K562 (cell line): ENCODE data around the gene POLN. TPM values are rescaled to one million over a fixed set of nuclear protein-coding genes. Genes with fewer than 3 reads are reported as not detected.

Source experiments
- ATAC-seq: fragments of 200-7000 bp; cut with Tn5 transposase; 3 replicates; pipeline ENCODE4 v1.9.1; 2020; ENCODE audit warnings: moderate library complexity
- BruUV-seq: library from RNA; stranded (reverse); fragments of 400-500 nt; replicated peaks from 2 replicates; lab custom pipeline; 2021; lab: Mats Ljungman, UMichigan
- CTCF ChIA-PET: fragments of 300-600 bp; formaldehyde crosslinking; extraction: SDS; loops from one replicate; lab custom pipeline; 2021; ENCODE audit warnings: low intra/inter-chr PET ratio; lab: Yijun Ruan, JAX
- POLR2A ChIA-PET: fragments of 300-600, 350-650 bp; sonication (Branson Sonifier 250); formaldehyde crosslinking; extraction: SDS; loops from one replicate; lab custom pipeline; 2021; ENCODE audit warnings: antibody characterized with exemption, inconsistent platforms; lab: Yijun Ruan, JAX
- DNase-seq, 4 experiments: peaks; one replicate each; pipeline versions ENCODE4 v3.0.0 to v3.0.0-alpha.2; 2011 to 2018; ENCODE audit warnings: low spot score in 3 of 4, mixed read lengths in 3 of 4; ENCODE audit errors: extremely low read depth in 1 of 4
- FAIRE-seq: peaks from 2 replicates; lab custom pipeline; 2011; peaks lifted over from hg19 to GRCh38; lab: Jason Lieb, UNC
- H2AFZ ChIP-seq: 2 replicates; pipeline ENCODE4 v1.6.0; 2011; ENCODE audit warnings: low read depth, low read length, control low read depth, inconsistent platforms
- H3K27ac ChIP-seq: fragments of 200-600 bp; 3 replicates; pipeline ENCODE4 v1.8.0; 2011; ENCODE audit warnings: low read depth, mild to moderate bottlenecking, control low read depth, inconsistent platforms, low read length, moderate library complexity, mixed read lengths; ENCODE audit errors: extremely low read depth
- H3K27me3 ChIP-seq, 2 experiments: fragments of 300-600 bp in 1 of 2; 2 replicates in 1 of 2; 3 replicates in 1 of 2; pipeline versions ENCODE4 v1.6.0 to v1.8.0; 2011; ENCODE audit warnings: inconsistent platforms in 2 of 2, low read length in 2 of 2, mild to moderate bottlenecking in 1 of 2, mixed read lengths in 1 of 2, moderate library complexity in 1 of 2; ENCODE audit not compliant: control insufficient read depth in 2 of 2, insufficient read depth in 2 of 2
- H3K36me3 ChIP-seq: fragments of 300-600 bp; 3 replicates; pipeline ENCODE4 v1.8.0; 2011; ENCODE audit warnings: mild to moderate bottlenecking, low read length, inconsistent platforms; ENCODE audit not compliant: control insufficient read depth, insufficient read depth
- H3K4me1 ChIP-seq, 2 experiments: fragments of 200-600 bp in 1 of 2; replicated peaks in 1 of 2; 2 replicates in 1 of 2; 3 replicates in 1 of 2; pipeline versions ENCODE4 v1.5.1 to v1.8.0; 2011; ENCODE audit warnings: inconsistent platforms in 2 of 2, low read length in 2 of 2, mild to moderate bottlenecking in 1 of 2, mixed read lengths in 1 of 2, moderate library complexity in 1 of 2; ENCODE audit not compliant: control insufficient read depth in 2 of 2, insufficient read depth in 2 of 2
- H3K4me2 ChIP-seq: 2 replicates; pipeline ENCODE4 v1.6.1; 2011; ENCODE audit warnings: low read length, control low read depth, inconsistent platforms, mixed read lengths; ENCODE audit not compliant: insufficient read depth
- H3K4me3 ChIP-seq: fragments of 200-600 bp; sonication (generic), shearing (Covaris generic); 2 replicates; pipeline ENCODE4 v1.5.1; 2016; ENCODE audit warnings: control low read depth, inconsistent platforms
- H3K79me2 ChIP-seq: fragments of 200-600 bp; 3 replicates; pipeline ENCODE4 v1.8.0; 2011; ENCODE audit warnings: low read length, inconsistent platforms; ENCODE audit not compliant: control insufficient read depth, insufficient read depth
- H3K9ac ChIP-seq, 2 experiments: 2 replicates each; pipeline versions ENCODE4 v1.6.0 to v1.6.1; 2011; ENCODE audit warnings: low read depth in 2 of 2, low read length in 2 of 2, control low read depth in 1 of 2, inconsistent platforms in 1 of 2, mild to moderate bottlenecking in 1 of 2, mixed read lengths in 1 of 2; ENCODE audit not compliant: insufficient read depth in 1 of 2
- H3K9me1 ChIP-seq: one replicate; pipeline ENCODE4 v1.6.0; 2011; ENCODE audit warnings: inconsistent platforms, mild to moderate bottlenecking, low read length, moderate library complexity; ENCODE audit not compliant: control insufficient read depth, insufficient read depth
- H3K9me3 ChIP-seq: replicated peaks from 2 replicates; pipeline ENCODE4 v1.5.1; 2011; ENCODE audit warnings: low read depth, low read length, inconsistent platforms; ENCODE audit not compliant: control insufficient read depth, insufficient read depth
- H4K20me1 ChIP-seq: replicated peaks from 2 replicates; pipeline ENCODE4 v1.6.1; 2011; ENCODE audit warnings: low read length, inconsistent platforms, mixed read lengths; ENCODE audit not compliant: control insufficient read depth, insufficient read depth
- ETV5 ChIP-seq: sonication (generic); formaldehyde crosslinking; IDR thresholded peaks from 2 replicates; pipeline ENCODE4 v1.4.0; 2020; ENCODE audit warnings: low read depth, mild to moderate bottlenecking, missing genetic modification reagents
- FOXP1 ChIP-seq: sonication (generic); formaldehyde crosslinking; IDR thresholded peaks from 2 replicates; pipeline ENCODE4 v1.8.0; 2022; ENCODE audit warnings: mild to moderate bottlenecking, missing genetic modification reagents
- HDAC2 ChIP-seq: fragments of 450-650 bp; IDR thresholded peaks from 2 replicates; pipeline ENCODE4 v1.6.1; 2016; ENCODE audit warnings: mild to moderate bottlenecking
- HMGN3 ChIP-seq: IDR thresholded peaks from 2 replicates; pipeline ENCODE4 v1.6.1; 2011; ENCODE audit warnings: borderline replicate concordance, low read depth, mild to moderate bottlenecking, mixed read lengths, low read length; ENCODE audit not compliant: insufficient read length; ENCODE audit errors: extremely low read depth
- NR2C1 ChIP-seq, 2 experiments: fragments of 450-650 bp; IDR thresholded peaks; 2 replicates each; pipeline ENCODE4 v1.6.1; 2017; ENCODE audit warnings: mild to moderate bottlenecking in 2 of 2, antibody characterized with exemption in 1 of 2, inconsistent platforms in 1 of 2, missing compliant biosample characterization in 1 of 2, missing genetic modification characterization in 1 of 2
- ZBTB33 ChIP-seq: sonication (generic); formaldehyde crosslinking; IDR thresholded peaks from 2 replicates; pipeline ENCODE4 v1.8.1; 2023; ENCODE audit warnings: mild to moderate bottlenecking, missing genetic modification reagents
- WGBS: fragments of 100-300 bp; shearing (Covaris generic); methylation state at CpG from one replicate; pipeline ENCODE4 v1.1.6; 2016; ENCODE audit warnings: low coverage, mixed read lengths; ENCODE audit not compliant: insufficient coverage; ENCODE audit errors: missing lambda C conversion rate; 5-methylcytosine and 5-hydroxymethylcytosine counted together
- in situ Hi-C: fragments of 300-500 bp; cut with MboI; formaldehyde crosslinking; loops from 4 replicates; pipeline ENCODE4 v1.15.0; 2018; ENCODE audit warnings: inconsistent platforms, mixed read lengths
- intact Hi-C: fragments of 100-400 bp; cut with micrococcal nuclease; formaldehyde crosslinking; loops from 2 replicates; pipeline ENCODE4 v1.14.2; 2022
- polyA plus RNA-seq, 8 experiments: library from polyadenylated mRNA; depleted of rRNA in 4 of 8; stranded (reverse) in 5 of 8; unstranded in 3 of 8; fragments of >200 nt; fragmentation: Nextera tagmentation in 2 of 8; fragmentation: Illumina TruSeq in 1 of 8; extraction: Ambion mirVana in 2 of 8; extraction: Trizol in 1 of 8; gene quantifications; 2 replicates each; pipeline versions ENCODE4 v1.2.1 to v1.2.3, GENCODE V29; 2011 to 2014; ENCODE audit warnings: inconsistent platforms in 1 of 8, missing spikeins in 1 of 8
- total RNA-seq, 7 experiments: library from RNA; depleted of rRNA in 6 of 7; stranded (reverse); fragments of >200 nt in 6 of 7; fragmentation: Illumina TruSeq in 2 of 7; extraction: Trizol in 2 of 7; gene quantifications; 2 replicates each; pipeline versions ENCODE4 v1.2.1 to v1.2.3, GENCODE V29; 2011 to 2021; ENCODE audit warnings: low replicate concordance in 1 of 7
- TF ChIP-seq, protein P1 (sequence below): sonication (generic); formaldehyde crosslinking; IDR thresholded peaks from 2 replicates; pipeline ENCODE4 v1.4.0; 2020; ENCODE audit warnings: mild to moderate bottlenecking, missing genetic modification reagents

POLN gene
- total and polyA plus RNA-seq, 9 of the 15 experiments (the other 6 are each of a cell fraction or from before 2014, with no cell fraction given): 0.08 to 0.91 (median 0.32) TPM

- no peaks in the 10 kb centered on the region for H3K27me3 ChIP-seq
- CTCF ChIA-PET: no interaction called here
- no peak overlapping the region for H3K4me3 ChIP-seq
- no peak overlapping the region for H3K27ac ChIP-seq
- peaks cover 2 to 70% of the 10 kb centered on the region in 2 experiments; a peak in 3 of 5 replicates for H3K4me1 ChIP-seq
- POLR2A ChIA-PET: interaction anchor here (0.6 to 1.9 kb wide), 5 partner anchors 9 to 408 kb away, joined by 3 to 9 read pairs (median 3); partner anchors contain the start of gene RNF4
- no peak for DNase-seq
- BruUV-seq: TSS peak; percentile 35
- H3K9me3 ChIP-seq: no peaks in the 10 kb centered on the region
- no peaks in the 10 kb centered on the region for H3K79me2 ChIP-seq
- no peaks in the 10 kb centered on the region for H4K20me1 ChIP-seq
- in situ Hi-C loops (no loop called here), intact Hi-C loops (no loop called here)
- H3K9me1 ChIP-seq: no peaks in the 10 kb centered on the region
- WGBS: 79% methylated on average over 22 of the region's 42 CpGs
- no peak for FAIRE-seq
- no peak for ATAC-seq
- no peak overlapping the region for H2AFZ ChIP-seq
- no peak overlapping the region for H3K4me2 ChIP-seq
- peaks cover 3% of the 10 kb centered on the region; the same call in 1 of the 3 replicates for H3K36me3 ChIP-seq
- H3K9ac ChIP-seq: peak overlapping the region in 1 of 2 experiments; percentile 28; a peak in 2 of 4 replicates
- TF ChIP-seq ZBTB33 (CRISPR knock-in tag) (peak; percentile 99), FOXP1 (CRISPR knock-in tag) (no peak), NR2C1 (IDR thresholded peaks at IDR 0.05) (no peak), NR2C1 (tag; IDR thresholded peaks at IDR 0.05) (no peak), HDAC2 (no peak), ETV5 (no peak), HMGN3 (peak; percentile 40)
- TF ChIP-seq, protein P1, sequence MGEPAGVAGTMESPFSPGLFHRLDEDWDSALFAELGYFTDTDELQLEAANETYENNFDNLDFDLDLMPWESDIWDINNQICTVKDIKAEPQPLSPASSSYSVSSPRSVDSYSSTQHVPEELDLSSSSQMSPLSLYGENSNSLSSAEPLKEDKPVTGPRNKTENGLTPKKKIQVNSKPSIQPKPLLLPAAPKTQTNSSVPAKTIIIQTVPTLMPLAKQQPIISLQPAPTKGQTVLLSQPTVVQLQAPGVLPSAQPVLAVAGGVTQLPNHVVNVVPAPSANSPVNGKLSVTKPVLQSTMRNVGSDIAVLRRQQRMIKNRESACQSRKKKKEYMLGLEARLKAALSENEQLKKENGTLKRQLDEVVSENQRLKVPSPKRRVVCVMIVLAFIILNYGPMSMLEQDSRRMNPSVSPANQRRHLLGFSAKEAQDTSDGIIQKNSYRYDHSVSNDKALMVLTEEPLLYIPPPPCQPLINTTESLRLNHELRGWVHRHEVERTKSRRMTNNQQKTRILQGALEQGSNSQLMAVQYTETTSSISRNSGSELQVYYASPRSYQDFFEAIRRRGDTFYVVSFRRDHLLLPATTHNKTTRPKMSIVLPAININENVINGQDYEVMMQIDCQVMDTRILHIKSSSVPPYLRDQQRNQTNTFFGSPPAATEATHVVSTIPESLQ (CRISPR knock-in tag): no peak
These were observed 180.5 kb downstream of the POLN start for GRCh38 chr4:2061186-2062131.
